Measurements from ENCODE around the gene RACK1.

DNA sequence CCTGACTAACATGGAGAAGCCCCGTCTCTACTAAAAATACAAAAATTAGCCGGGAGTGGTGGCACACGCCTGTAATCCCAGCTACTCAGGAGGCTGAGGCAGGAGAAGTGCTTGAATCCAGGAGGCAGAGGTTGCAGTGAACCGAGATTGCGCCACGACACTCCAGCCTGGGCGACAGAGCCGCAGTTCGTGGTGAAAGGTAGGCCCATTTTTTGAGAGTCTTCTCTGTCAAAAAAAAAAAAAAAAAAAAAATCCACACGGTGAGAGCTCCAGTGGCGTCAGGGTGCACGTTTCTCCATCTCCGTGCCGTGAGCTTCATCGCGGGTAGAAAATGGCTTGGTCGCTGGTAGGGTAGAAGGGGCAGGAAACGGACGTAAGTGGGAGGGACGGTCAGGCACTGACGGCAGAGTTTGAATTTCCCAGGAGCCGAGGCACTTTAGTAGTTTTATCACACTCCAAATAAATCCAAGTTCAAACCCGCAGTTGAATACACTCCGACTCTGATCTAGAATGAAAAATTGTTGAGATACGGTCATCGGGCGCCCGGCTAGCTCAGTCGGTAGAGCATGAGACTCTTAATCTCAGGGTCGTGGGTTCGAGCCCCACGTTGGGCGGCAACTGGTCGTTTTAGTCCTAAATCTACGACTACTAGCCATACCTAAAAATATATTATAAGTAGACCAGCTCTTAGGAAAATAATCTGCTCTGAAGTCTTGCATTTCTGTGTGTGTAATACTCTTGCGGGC lies 36.3 kb downstream of the RACK1 start:
- TF ChIP-seq CTCF (IDR thresholded peaks at IDR 0.05): no peak
- no peak for TF ChIP-seq EZH2phosphoT487 (IDR thresholded peaks at IDR 0.05; ENCODE audit: borderline replicate concordance, low read depth)
- peak; percentile 78 for TF ChIP-seq TEAD4 (IDR thresholded peaks at IDR 0.05; ENCODE audit: borderline replicate concordance, insufficient read depth)
